GM23248 (cell line): ENCODE data around the gene PHF12. TPM values are rescaled to one million over a fixed set of nuclear protein-coding genes. Genes with fewer than 3 reads are reported as not detected.
"Not testable (repeated sequence)": the region's sequence is repeated elsewhere in the genome, so short reads cannot be mapped to it uniquely, and the experiment has no call there.

Experiments used
- DNase-seq: peaks from one replicate; pipeline ENCODE4 v3.0.0-alpha.2; 2015
- H2AFZ ChIP-seq: fragments of 200-600 bp; sonication (generic); 2 replicates; pipeline ENCODE4 v1.6.1; 2016; ENCODE audit warnings: antibody characterized with exemption
- H3F3A ChIP-seq: fragments of 200-600 bp; sonication (generic); 2 replicates; pipeline ENCODE4 v1.6.1; 2016; ENCODE audit warnings: mild to moderate bottlenecking, antibody characterized with exemption, mixed run types; ENCODE audit not compliant: insufficient read depth
- H3K27ac ChIP-seq: fragments of 200-600 bp; sonication (generic); 2 replicates; pipeline ENCODE4 v1.5.1; 2016; ENCODE audit warnings: mild to moderate bottlenecking
- H3K27me3 ChIP-seq: fragments of 200-600 bp; sonication (generic); replicated peaks from 2 replicates; pipeline ENCODE4 v1.6.1; 2016; ENCODE audit warnings: mild to moderate bottlenecking; ENCODE audit not compliant: insufficient read depth
- H3K36me3 ChIP-seq: fragments of 200-600 bp; sonication (generic); 2 replicates; pipeline ENCODE4 v1.6.1; 2016; ENCODE audit warnings: low read depth, mild to moderate bottlenecking
- H3K4me1 ChIP-seq: fragments of 200-600 bp; sonication (generic); 2 replicates; pipeline ENCODE4 v1.6.1; 2016; ENCODE audit warnings: mild to moderate bottlenecking; ENCODE audit not compliant: insufficient read depth
- H3K4me2 ChIP-seq: fragments of 200-600 bp; sonication (generic); one replicate; pipeline ENCODE4 v1.6.1; 2016; ENCODE audit warnings: mild to moderate bottlenecking; ENCODE audit not compliant: unreplicated experiment
- H3K4me3 ChIP-seq: fragments of 200-600 bp; sonication (generic); 2 replicates; pipeline ENCODE4 v1.5.1; 2016; ENCODE audit warnings: mild to moderate bottlenecking
- H3K79me2 ChIP-seq: fragments of 200-600 bp; sonication (generic); 2 replicates; pipeline ENCODE4 v1.6.1; 2016; ENCODE audit warnings: mild to moderate bottlenecking; ENCODE audit not compliant: insufficient read depth
- H3K9ac ChIP-seq: fragments of 200-600 bp; sonication (generic); 2 replicates; pipeline ENCODE4 v1.6.1; 2016; ENCODE audit warnings: mild to moderate bottlenecking
- H3K9me2 ChIP-seq: fragments of 200-600 bp; sonication (generic); 2 replicates; pipeline ENCODE4 v1.6.1; 2016; ENCODE audit warnings: mixed run types, mild to moderate bottlenecking, moderate library complexity; ENCODE audit not compliant: insufficient read depth
- H3K9me3 ChIP-seq: fragments of 200-600 bp; sonication (generic); one replicate; pipeline ENCODE4 v1.6.1; 2017; ENCODE audit warnings: low read depth
- H4K20me1 ChIP-seq: fragments of 200-600 bp; sonication (generic); 2 replicates; pipeline ENCODE4 v1.6.0; 2016; ENCODE audit not compliant: insufficient read depth
- EZH2 ChIP-seq: fragments of 200-600 bp; sonication (generic); IDR thresholded peaks from 2 replicates; pipeline ENCODE4 v1.6.1; 2018; ENCODE audit warnings: antibody characterized with exemption, mild to moderate bottlenecking; ENCODE audit not compliant: insufficient read depth, poor library complexity, severe bottlenecking
- EZH2phosphoT487 ChIP-seq: fragments of 200-600 bp; sonication (generic); IDR thresholded peaks from 2 replicates; pipeline ENCODE4 v1.6.1; 2018; ENCODE audit warnings: antibody characterized with exemption, moderate library complexity, mild to moderate bottlenecking, low read depth; ENCODE audit not compliant: insufficient read depth
- WGBS, 2 experiments: methylation state at CpG; one replicate each; pipeline ENCODE4 v1.1.6; 2015 to 2017; ENCODE audit warnings: low lambda C conversion rate in 2 of 2, low coverage in 1 of 2; ENCODE audit errors: missing lambda C conversion rate in 2 of 2; 5-methylcytosine and 5-hydroxymethylcytosine counted together
- in situ Hi-C: fragments of 300-500 bp; cut with MboI; formaldehyde crosslinking; loops from 2 replicates; pipeline ENCODE4 v1.15.0; 2020
- polyA plus RNA-seq: library from polyadenylated mRNA; unstranded; fragments of >200 nt; fragmentation: Nextera tagmentation; extraction: Ambion mirVana; gene quantifications from 2 replicates; pipeline ENCODE4 v1.2.1, GENCODE V29; 2016
- total RNA-seq: library from RNA; depleted of rRNA; stranded (reverse); fragments of >200 nt; shearing (Covaris generic); gene quantifications from 2 replicates; pipeline ENCODE4 v1.2.3, GENCODE V29; 2014

The PHF12 gene
- total and polyA plus RNA-seq, 2 experiments from 2014 or later = 6.1 to 27.7 TPM

DNA sequence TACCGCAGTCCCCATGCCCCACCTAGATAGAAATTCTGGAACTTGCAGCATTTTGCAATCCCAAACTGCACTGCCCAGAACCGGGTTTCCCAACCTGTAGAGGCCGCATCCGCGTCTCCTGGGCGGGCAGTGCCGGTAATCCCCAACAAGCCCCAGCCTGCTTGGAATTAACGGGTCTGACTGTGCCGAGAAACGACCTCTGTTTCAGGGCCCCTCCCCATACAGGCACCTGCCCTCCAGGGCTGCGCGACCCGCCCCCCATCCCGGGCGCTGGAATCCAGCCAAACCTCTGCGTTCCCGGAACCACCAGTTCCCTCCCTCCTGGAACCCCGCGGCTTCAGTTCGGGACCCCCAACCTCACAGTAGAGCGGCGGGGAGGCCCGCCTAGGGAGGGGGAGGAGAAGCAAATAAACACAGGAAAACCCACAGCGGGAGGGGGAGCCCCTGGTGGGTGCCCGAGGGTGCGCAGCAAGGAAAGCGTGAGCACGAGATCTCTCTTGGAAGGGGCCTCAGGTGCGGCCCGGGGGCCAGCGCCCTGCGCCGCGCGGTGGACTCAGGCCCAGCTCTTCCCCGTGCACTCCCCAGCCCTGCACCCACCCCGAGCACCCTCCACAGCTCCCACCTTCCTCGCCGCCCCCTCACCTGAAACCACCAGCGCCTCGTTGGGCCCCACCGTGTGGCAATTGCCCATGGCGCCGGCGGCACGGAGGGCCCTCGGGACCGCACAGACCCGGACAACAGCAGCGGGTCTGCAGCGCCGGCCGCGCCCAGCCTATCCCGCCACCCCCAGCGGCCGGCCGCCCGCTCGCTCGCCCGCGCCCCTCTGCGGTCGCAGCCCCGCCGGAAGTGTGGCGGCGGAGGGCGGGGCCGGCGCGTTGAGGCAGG, 54.2 kb downstream of the PHF12 start, which contains the start of gene FLOT2:
FLOT2 (minus strand) TSS at position 850 of the 885 bp plus-strand sequence; CDS start at position 691, 159 bp downstream.
- in situ Hi-C loops = loop anchor here (10.0 kb wide), 1 partner anchor 132 kb away; no protein-coding TSS in a partner anchor
- Histone ChIP-seq H3K79me2 (peaks cover 41% of the 10 kb centered on the region), H3K4me2 (peak within 1 kb of the TSS; percentile 93), H3K9me3 (no peaks in the 10 kb centered on the region), H3K27ac (peak within 1 kb of the TSS; percentile 42; the same call in 1 of the 2 replicates), H2AFZ (peak within 1 kb of the TSS; percentile 97), H3K9ac (peak within 1 kb of the TSS; percentile 83), H3K4me3 (peak within 1 kb of the TSS; percentile 95), H3K27me3 (no peaks in the 10 kb centered on the region), H3K36me3 (no peaks in the 10 kb centered on the region), H3K9me2 (no peaks in the 10 kb centered on the region), H4K20me1 (no peaks in the 10 kb centered on the region), H3F3A (no peaks in the 10 kb centered on the region), H3K4me1 (peaks cover 14% of the 10 kb centered on the region; the same call in 1 of the 2 replicates)
- TF ChIP-seq EZH2 = no peak
- TF ChIP-seq EZH2phosphoT487 = no peak
- peak; percentile 76 for DNase-seq
- WGBS, 2 experiments = 0% methylated on average over 51 to 62 of the region's 73 CpGs

DNA sequence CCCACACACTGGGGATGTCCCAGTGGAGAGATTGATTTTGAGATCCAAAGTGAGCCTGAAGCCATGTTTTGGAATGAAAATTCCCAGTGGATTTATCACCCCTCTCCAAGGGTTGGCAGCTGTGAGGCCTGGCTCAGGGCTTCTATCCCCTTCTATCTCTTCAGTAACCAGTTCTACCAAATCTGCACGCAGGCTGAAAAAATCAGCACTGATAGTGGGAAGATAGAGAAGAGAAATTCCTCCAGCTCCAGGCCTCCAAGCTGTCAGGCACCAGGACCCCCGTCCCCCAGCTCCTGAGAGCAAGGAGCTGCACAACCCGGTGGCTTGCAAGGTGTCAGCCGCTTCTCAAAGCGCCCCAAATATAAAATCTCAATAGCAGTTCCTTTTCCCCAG, 54.8 kb downstream of the PHF12 start:
- no peaks in the 10 kb centered on the region for H3K9me2 ChIP-seq
- H3K9me3 ChIP-seq = no peaks in the 10 kb centered on the region
- peak overlapping the region; percentile 97; the same call in 1 of the 2 replicates for H2AFZ ChIP-seq
- peaks cover 14% of the 10 kb centered on the region; the same call in 1 of the 2 replicates for H3K4me1 ChIP-seq
- peak overlapping the region; percentile 93 for H3K4me2 ChIP-seq
- no peaks in the 10 kb centered on the region for H3F3A ChIP-seq
- no peaks in the 10 kb centered on the region for H3K27me3 ChIP-seq
- peak; percentile 22 for DNase-seq
- H3K36me3 ChIP-seq = no peaks in the 10 kb centered on the region
- peaks cover 41% of the 10 kb centered on the region for H3K79me2 ChIP-seq
- no peaks in the 10 kb centered on the region for H4K20me1 ChIP-seq
- peak overlapping the region; percentile 95 for H3K4me3 ChIP-seq
- peak overlapping the region; percentile 83 for H3K9ac ChIP-seq
- peak overlapping the region; percentile 42; the same call in 1 of the 2 replicates for H3K27ac ChIP-seq
- 16 to 22% methylated on average over 5 of the region's 5 CpGs for WGBS, 2 experiments
- in situ Hi-C loops = loop anchor here (10.0 kb wide), 1 partner anchor 132 kb away; no protein-coding TSS in a partner anchor
- TF ChIP-seq EZH2phosphoT487 (no peak), EZH2 (no peak)

- Histone ChIP-seq H3K9me3 (no peaks in the 10 kb centered on the region), H4K20me1 (no peaks in the 10 kb centered on the region), H3K4me2 (peak overlapping the region; percentile 93), H3K9me2 (no peaks in the 10 kb centered on the region), H2AFZ (0 out of 2 replicates have a peak overlapping the region, but pooled peaks have one; percentile 97), H3K9ac (peak overlapping the region; percentile 83), H3K79me2 (peaks cover 41% of the 10 kb centered on the region), H3K27ac (no peak overlapping the region), H3K4me3 (peak overlapping the region; percentile 95), H3K36me3 (no peaks in the 10 kb centered on the region), H3F3A (no peaks in the 10 kb centered on the region), H3K4me1 (peaks cover 14% of the 10 kb centered on the region; the same call in 1 of the 2 replicates), H3K27me3 (no peaks in the 10 kb centered on the region)
- no peak for DNase-seq
- in situ Hi-C loops = loop anchor here (10.0 kb wide), 1 partner anchor 131 kb away; no protein-coding TSS in a partner anchor
- 46 to 51% methylated on average over 3 of the region's 3 CpGs for WGBS, 2 experiments
- TF ChIP-seq EZH2 = no peak
Observed at GRCh38 chr17:28895794-28896447, 55.4 kb downstream of the PHF12 start.

DNA sequence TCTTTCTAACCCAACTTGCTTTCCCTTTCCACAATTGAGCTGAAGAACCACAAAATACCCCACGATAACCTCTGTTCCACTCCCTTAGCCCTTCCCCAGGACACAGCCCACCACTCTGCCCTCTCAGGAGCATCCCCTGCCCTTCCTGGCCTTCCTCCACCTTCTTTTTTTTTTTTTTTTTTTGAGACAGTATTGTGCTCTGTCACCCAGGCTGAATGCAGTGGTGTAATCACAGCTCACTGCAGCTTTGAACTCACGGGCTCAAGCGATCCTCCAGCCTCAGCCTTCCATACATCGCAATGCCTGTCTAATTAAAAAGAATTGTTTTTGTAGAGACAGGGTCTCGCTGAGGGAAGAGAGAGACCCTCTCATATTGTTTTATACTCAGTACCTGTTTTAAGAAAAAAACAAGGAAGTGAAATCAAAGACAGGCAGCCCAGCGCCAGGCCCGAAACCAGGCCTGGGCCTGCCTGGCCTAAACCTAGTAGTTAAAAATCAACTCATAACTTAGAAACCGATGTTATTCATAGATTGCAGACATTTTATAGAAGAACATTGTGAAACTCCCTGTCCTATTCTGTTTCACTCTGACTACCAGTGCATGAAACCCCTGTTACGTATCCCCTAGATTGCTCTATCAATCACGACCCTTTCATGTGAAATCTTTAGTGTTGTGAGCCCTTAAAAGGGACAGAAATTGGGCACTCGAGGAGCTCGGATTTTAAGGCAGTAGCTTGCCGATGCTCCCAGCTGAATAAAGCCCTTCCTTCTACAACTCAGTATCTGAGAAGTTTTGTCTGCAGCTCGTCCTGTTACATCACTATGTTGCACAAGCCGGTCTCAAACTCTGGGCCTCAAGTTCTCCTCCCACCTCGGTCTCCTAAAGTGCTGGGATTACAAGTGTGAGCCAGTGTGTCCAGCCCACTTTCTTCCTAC, 57.8 kb downstream of the PHF12 start:
- H3K79me2 ChIP-seq = peaks cover 39% of the 10 kb centered on the region
- H3K9me2 ChIP-seq, H3K27me3 ChIP-seq, H2AFZ ChIP-seq, H4K20me1 ChIP-seq, H3K4me3 ChIP-seq, H3K4me2 ChIP-seq, H3K9ac ChIP-seq, H3K36me3 ChIP-seq, H3K27ac ChIP-seq, H3F3A ChIP-seq, DNase-seq, H3K9me3 ChIP-seq: not testable (repeated sequence)
- 93 to 98% methylated on average over 16 of the region's 16 CpGs for WGBS, 2 experiments
- H3K4me1 ChIP-seq = peaks cover 14% of the 10 kb centered on the region; the same call in 1 of the 2 replicates
- in situ Hi-C loops = loop anchor here (10.0 kb wide), 1 partner anchor 129 kb away; no protein-coding TSS in a partner anchor
